Ishikawa (cell line): ENCODE results near the gene BEAN1.

Experiments used
- CEBPB ChIP-seq: IDR thresholded peaks from 2 replicates; pipeline ENCODE4 v1.6.1; 2012
- CREB1 ChIP-seq: IDR thresholded peaks from 2 replicates; pipeline ENCODE4 v1.6.1; 2012; ENCODE audit warnings: low read depth
- EGR1 ChIP-seq: IDR thresholded peaks from 2 replicates; pipeline ENCODE4 v1.6.1; 2012
- EP300 ChIP-seq: IDR thresholded peaks from 2 replicates; pipeline ENCODE4 v1.6.1; 2012; ENCODE audit warnings: borderline replicate concordance
- FOXM1 ChIP-seq: IDR thresholded peaks from 2 replicates; pipeline ENCODE4 v1.6.1; 2012; ENCODE audit warnings: low read depth, borderline replicate concordance
- NFIC ChIP-seq: IDR thresholded peaks from 2 replicates; pipeline ENCODE4 v1.6.1; 2012
- RAD21 ChIP-seq: IDR thresholded peaks from 2 replicates; pipeline ENCODE4 v1.6.1; 2012; ENCODE audit warnings: low read depth
- REST ChIP-seq: IDR thresholded peaks from 2 replicates; pipeline ENCODE4 v1.6.1; 2012; ENCODE audit warnings: low read depth, mild to moderate bottlenecking
- TAF1 ChIP-seq: IDR thresholded peaks from 2 replicates; pipeline ENCODE4 v1.6.1; 2012; ENCODE audit warnings: low read depth, mild to moderate bottlenecking
- TCF12 ChIP-seq: IDR thresholded peaks from 2 replicates; pipeline ENCODE4 v1.6.1; 2012; ENCODE audit warnings: low read depth
- TEAD4 ChIP-seq: IDR thresholded peaks from 2 replicates; pipeline ENCODE4 v1.6.1; 2012
- USF1 ChIP-seq: IDR thresholded peaks from 2 replicates; pipeline ENCODE4 v1.6.1; 2012
- YY1 ChIP-seq: IDR thresholded peaks from 2 replicates; pipeline ENCODE4 v1.6.1; 2012; ENCODE audit warnings: low read depth
- ZBTB7A ChIP-seq: IDR thresholded peaks from 2 replicates; pipeline ENCODE4 v1.6.1; 2012; ENCODE audit warnings: low read depth
- TF ChIP-seq, protein P1 (sequence below): IDR thresholded peaks from 2 replicates; pipeline ENCODE4 v1.6.1; 2012

BEAN1 gene

DNA sequence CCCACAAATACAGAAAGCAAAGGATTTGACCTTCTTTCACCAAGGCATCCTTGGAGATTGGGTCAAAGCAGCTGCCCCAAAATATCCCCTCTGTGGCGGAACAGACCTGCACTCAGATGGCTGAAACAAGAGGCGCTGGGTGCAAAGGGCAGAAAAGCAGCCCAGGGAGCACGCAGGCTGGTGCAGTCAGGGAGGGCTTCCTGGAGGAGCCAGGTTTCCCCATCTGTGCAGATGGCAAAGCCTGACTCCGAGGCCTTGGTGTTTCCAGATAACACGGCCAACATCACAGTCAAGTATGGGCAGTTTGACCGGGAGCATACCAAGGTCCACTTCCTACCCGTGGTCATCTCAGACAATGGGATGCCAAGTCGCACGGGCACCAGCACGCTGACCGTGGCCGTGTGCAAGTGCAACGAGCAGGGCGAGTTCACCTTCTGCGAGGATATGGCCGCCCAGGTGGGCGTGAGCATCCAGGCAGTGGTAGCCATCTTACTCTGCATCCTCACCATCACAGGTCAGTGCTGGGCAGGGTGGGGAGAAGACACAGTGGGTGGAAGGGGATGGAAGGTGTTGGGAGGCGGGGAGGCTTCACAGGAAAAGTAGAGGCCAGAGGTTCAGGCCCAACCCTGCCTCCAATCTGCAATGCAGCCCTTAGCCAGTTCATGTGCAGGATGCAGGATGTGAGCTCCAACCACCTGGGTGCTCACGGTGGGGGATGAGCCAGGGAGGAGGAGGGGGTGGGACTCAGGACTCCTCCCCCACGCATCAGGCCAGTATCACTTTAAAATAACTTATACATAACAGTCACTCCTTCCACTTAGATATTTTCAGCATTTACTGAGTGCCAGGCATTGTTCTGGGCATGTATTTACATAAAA, 26.4 kb upstream of the BEAN1 start:
- TF ChIP-seq TEAD4 (no peak), ZBTB7A (no peak), YY1 (no peak), CREB1 (no peak), CEBPB (no peak)
- TF ChIP-seq, protein P1, sequence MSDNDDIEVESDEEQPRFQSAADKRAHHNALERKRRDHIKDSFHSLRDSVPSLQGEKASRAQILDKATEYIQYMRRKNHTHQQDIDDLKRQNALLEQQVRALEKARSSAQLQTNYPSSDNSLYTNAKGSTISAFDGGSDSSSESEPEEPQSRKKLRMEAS: no peak

GRCh38 chr16:66401610-66402009, 25.5 kb upstream of the BEAN1 start:
- no peak for TF ChIP-seq TEAD4
- no peak for TF ChIP-seq USF1
- no peak for TF ChIP-seq REST
- TF ChIP-seq TAF1: no peak
- TF ChIP-seq TCF12: no peak
- TF ChIP-seq RAD21: no peak
- no peak for TF ChIP-seq FOXM1
- no peak for TF ChIP-seq YY1
- TF ChIP-seq NFIC: no peak

DNA sequence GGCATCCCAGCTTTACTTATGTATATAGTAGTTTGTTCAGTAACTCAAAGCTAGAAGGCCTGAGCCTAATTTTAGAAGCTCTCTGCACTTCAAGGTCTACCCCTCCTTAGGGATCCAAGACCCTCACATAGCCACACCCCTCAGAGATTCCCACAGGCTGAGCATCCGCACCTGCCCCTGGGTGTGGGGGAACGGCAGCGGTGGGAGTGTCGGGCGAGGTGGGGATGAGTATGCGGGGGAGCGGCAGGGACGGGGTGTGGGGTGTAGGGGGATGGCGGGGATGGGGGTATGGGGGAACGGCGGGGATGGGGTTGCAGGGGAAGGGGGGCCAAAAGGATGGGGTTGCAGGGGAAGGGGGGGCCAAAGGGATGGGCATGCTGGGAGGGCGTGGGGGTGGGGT, 24.9 kb upstream of the BEAN1 start:
- TF ChIP-seq NFIC (no peak), EGR1 (no peak), CREB1 (no peak), TAF1 (no peak), CEBPB (no peak), YY1 (no peak), RAD21 (no peak), TEAD4 (no peak), REST (no peak), USF1 (no peak), EP300 (no peak), FOXM1 (no peak), ZBTB7A (no peak), TCF12 (no peak)
- TF ChIP-seq, protein P1: no peak

DNA sequence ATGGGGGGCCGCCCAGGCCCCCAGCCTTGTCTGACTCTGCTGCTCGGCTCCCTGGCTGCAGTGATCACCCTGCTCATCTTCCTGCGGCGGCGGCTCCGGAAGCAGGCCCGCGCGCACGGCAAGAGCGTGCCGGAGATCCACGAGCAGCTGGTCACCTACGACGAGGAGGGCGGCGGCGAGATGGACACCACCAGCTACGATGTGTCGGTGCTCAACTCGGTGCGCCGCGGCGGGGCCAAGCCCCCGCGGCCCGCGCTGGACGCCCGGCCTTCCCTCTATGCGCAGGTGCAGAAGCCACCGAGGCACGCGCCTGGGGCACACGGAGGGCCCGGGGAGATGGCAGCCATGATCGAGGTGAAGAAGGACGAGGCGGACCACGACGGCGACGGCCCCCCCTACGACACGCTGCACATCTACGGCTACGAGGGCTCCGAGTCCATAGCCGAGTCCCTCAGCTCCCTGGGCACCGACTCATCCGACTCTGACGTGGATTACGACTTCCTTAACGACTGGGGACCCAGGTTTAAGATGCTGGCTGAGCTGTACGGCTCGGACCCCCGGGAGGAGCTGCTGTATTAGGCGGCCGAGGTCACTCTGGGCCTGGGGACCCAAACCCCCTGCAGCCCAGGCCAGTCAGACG, 24.4 kb upstream of the BEAN1 start:
- TF ChIP-seq YY1 (no peak), REST (no peak), EP300 (no peak), USF1 (no peak), EGR1 (no peak), CREB1 (no peak), TAF1 (no peak), CEBPB (no peak), FOXM1 (no peak), TCF12 (no peak), TEAD4 (no peak), RAD21 (no peak), NFIC (no peak), ZBTB7A (no peak)
- TF ChIP-seq, protein P1: no peak
